Measurements from ENCODE around the gene MAPKAPK5. TPM values are rescaled to one million over a fixed set of nuclear protein-coding genes. Genes with fewer than 3 reads are reported as not detected.
"Not testable (repeated sequence)": the region's sequence is repeated elsewhere in the genome, so short reads cannot be mapped to it uniquely, and the experiment has no call there.

The MAPKAPK5 gene
- total and polyA plus RNA-seq, 8 donors: 9.3 to 25.2 (median 18.8) TPM

- 65 to 71% methylated on average over 6 of the region's 6 CpGs for WGBS, 2 donors
- no peak for ATAC-seq
- peak; percentile 82 for FAIRE-seq
These were observed 22.6 kb upstream of the MAPKAPK5 start for GRCh38 chr12:111819191-111820158.

GRCh38 chr12:111820828-111821227 lies 21.2 kb upstream of the MAPKAPK5 start:
- H3K4me1 ChIP-seq; H3K27me3 ChIP-seq; intact Hi-C loops (cut with DNase I); H3K27ac ChIP-seq; H3K36me3 ChIP-seq; DNase-seq; FAIRE-seq; H3K4me3 ChIP-seq; ATAC-seq; H3K9me3 ChIP-seq: not testable (repeated sequence)
- WGBS, 2 donors: 85 to 87% methylated on average over 8 of the region's 8 CpGs

More at GRCh38 chr12:111819191-111820158, 22.6 kb upstream of the MAPKAPK5 start:
- DNase-seq: no peak
- no peaks in the 10 kb centered on the region for H3K36me3 ChIP-seq
- H3K27me3 ChIP-seq: no peaks in the 10 kb centered on the region
- TF ChIP-seq CTCF (IDR thresholded peaks at IDR 0.05): no peak
- H3K9me3 ChIP-seq: no peaks in the 10 kb centered on the region
- no peak overlapping the region for H3K27ac ChIP-seq
- intact Hi-C loops (cut with DNase I): loop anchor here in 1 of 3 donors (10.0 kb wide), 1 partner anchor 55 kb away; the partner anchor contains the start of gene ALDH2
- H3K4me1 ChIP-seq: no peaks in the 10 kb centered on the region
- no peak overlapping the region for H3K4me3 ChIP-seq

GRCh38 chr12:111822886-111823285 lies 19.1 kb upstream of the MAPKAPK5 start:
- H3K36me3 ChIP-seq: no peaks in the 10 kb centered on the region
- intact Hi-C loops (cut with DNase I): no loop called here
- H3K4me3 ChIP-seq: no peak overlapping the region
- H3K9me3 ChIP-seq: no peaks in the 10 kb centered on the region
- FAIRE-seq (no peak), ATAC-seq (no peak), DNase-seq (no peak)
- H3K4me1 ChIP-seq: no peaks in the 10 kb centered on the region
- TF ChIP-seq CTCF (IDR thresholded peaks at IDR 0.05): no peak
- 38 to 43% methylated on average over 2 of the region's 2 CpGs for whole genome bisulfite sequencing, 2 donors
- H3K27ac ChIP-seq: no peak overlapping the region
- H3K27me3 ChIP-seq: no peaks in the 10 kb centered on the region

- TF ChIP-seq CTCF (IDR thresholded peaks at IDR 0.05): no peak
- DNase-seq: no peak
- intact Hi-C loops (cut with DNase I): no loop called here
- ATAC-seq: no peak
- H3K27me3 ChIP-seq: no peaks in the 10 kb centered on the region
- no peaks in the 10 kb centered on the region for H3K9me3 ChIP-seq
- FAIRE-seq: no peak
- no peaks in the 10 kb centered on the region for H3K36me3 ChIP-seq
- 43 to 45% methylated on average over 3 of the region's 3 CpGs for WGBS, 2 donors
- no peak overlapping the region for H3K4me3 ChIP-seq
- H3K27ac ChIP-seq: no peak overlapping the region
- H3K4me1 ChIP-seq: no peaks in the 10 kb centered on the region
These were observed 18.1 kb upstream of the MAPKAPK5 start for GRCh38 chr12:111823891-111824290.

- ATAC-seq; intact Hi-C loops (cut with DNase I); H3K4me3 ChIP-seq; H3K27me3 ChIP-seq; H3K27ac ChIP-seq; FAIRE-seq; H3K4me1 ChIP-seq; H3K36me3 ChIP-seq; DNase-seq; H3K9me3 ChIP-seq: not testable (repeated sequence)
- 45 to 47% methylated on average over 4 of the region's 4 CpGs for WGBS, 2 donors
These were observed 17.7 kb upstream of the MAPKAPK5 start for GRCh38 chr12:111824312-111824711.

GRCh38 chr12:111825509-111825908 lies 16.5 kb upstream of the MAPKAPK5 start:
- 49 to 58% methylated on average over 5 of the region's 5 CpGs for WGBS, 2 donors
- no peaks in the 10 kb centered on the region for H3K9me3 ChIP-seq
- ATAC-seq (no peak), FAIRE-seq (no peak), DNase-seq (no peak)
- no peaks in the 10 kb centered on the region for H3K27me3 ChIP-seq
- no peaks in the 10 kb centered on the region for H3K36me3 ChIP-seq
- no peak overlapping the region for H3K27ac ChIP-seq
- H3K4me3 ChIP-seq: no peak overlapping the region
- H3K4me1 ChIP-seq: no peaks in the 10 kb centered on the region
- no peak for TF ChIP-seq CTCF (IDR thresholded peaks at IDR 0.05)
- intact Hi-C loops (cut with DNase I): no loop called here
